NB4 (cell line): ENCODE results near the gene PEMT.

Experiments
- MYC ChIP-seq: IDR thresholded peaks from 2 replicates; pipeline ENCODE4 v1.6.1; 2011; ENCODE audit warnings: low read depth, low read length
- POLR2A ChIP-seq: IDR thresholded peaks from 2 replicates; pipeline ENCODE4 v1.6.1; 2011; ENCODE audit warnings: mild to moderate bottlenecking; ENCODE audit not compliant: insufficient read length; ENCODE audit errors: extremely low read depth

DNA sequence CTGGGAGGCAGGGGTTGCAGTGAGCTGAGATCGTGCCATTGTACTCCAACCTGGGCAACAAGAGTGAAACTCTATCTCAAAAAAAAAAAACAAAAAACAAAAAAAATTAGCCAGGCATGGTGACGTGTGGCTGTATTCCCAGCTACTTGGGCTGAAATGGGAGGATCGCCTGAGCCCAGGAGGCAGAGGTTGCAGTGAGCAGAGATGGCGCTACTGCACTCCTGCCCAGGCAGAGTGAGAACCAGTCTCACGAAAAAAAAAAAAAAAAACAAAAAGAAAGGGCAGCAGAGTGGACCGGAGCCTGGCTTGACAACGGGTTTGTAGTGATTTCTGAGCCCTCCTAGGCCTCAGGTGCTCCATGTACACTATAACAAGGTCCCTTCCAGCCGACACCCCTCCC, 33.1 kb downstream of the PEMT start:
- no peak for TF ChIP-seq POLR2A
- no peak for TF ChIP-seq MYC
